ENCODE results near the gene TSEN54.

DNA sequence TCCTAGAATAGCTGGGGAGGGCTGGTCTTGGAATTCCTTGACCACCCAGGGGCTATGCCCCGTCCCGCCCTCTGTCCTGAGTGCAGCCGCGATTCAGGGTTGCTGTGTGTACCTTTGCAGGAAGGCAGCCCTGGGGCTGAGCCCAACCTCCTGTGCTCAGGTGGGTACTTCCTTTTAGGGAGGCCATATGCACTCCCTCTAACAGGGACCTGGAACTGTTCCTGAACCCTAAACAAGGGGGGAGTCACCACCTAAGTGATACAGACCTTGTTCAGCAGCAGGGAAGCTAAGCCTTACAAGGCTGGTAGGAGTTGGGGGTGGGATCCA is 33.8 kb downstream of the TSEN54 start:
- no peak for TF ChIP-seq EZH2 (optimal IDR thresholded peaks at IDR 0.05; ENCODE audit: low read depth, low read length)
- TF ChIP-seq, protein P1, sequence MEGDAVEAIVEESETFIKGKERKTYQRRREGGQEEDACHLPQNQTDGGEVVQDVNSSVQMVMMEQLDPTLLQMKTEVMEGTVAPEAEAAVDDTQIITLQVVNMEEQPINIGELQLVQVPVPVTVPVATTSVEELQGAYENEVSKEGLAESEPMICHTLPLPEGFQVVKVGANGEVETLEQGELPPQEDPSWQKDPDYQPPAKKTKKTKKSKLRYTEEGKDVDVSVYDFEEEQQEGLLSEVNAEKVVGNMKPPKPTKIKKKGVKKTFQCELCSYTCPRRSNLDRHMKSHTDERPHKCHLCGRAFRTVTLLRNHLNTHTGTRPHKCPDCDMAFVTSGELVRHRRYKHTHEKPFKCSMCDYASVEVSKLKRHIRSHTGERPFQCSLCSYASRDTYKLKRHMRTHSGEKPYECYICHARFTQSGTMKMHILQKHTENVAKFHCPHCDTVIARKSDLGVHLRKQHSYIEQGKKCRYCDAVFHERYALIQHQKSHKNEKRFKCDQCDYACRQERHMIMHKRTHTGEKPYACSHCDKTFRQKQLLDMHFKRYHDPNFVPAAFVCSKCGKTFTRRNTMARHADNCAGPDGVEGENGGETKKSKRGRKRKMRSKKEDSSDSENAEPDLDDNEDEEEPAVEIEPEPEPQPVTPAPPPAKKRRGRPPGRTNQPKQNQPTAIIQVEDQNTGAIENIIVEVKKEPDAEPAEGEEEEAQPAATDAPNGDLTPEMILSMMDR (IDR thresholded peaks at IDR 0.05; ENCODE audit: low read length): no peak
- no peak for TF ChIP-seq EZH2phosphoT487 (IDR thresholded peaks at IDR 0.05; ENCODE audit: low read length)

Data from MM.1S (cell line).